Endothelial cell of umbilical vein (primary cell): ENCODE results near the gene TNRC6C. TPM values are rescaled to one million over a fixed set of nuclear protein-coding genes. Genes with fewer than 3 reads are reported as not detected.

Source experiments
- BruUV-seq: library from RNA; stranded (reverse); fragments of 400-500 nt; replicated peaks from 2 replicates; lab custom pipeline; 2021; lab: Mats Ljungman, UMichigan
- CTCF ChIA-PET: fragments of 300-600, 350-600 bp; sonication (Branson Sonifier 250); formaldehyde crosslinking; loops from one replicate; lab custom pipeline; 2021; ENCODE audit warnings: antibody characterized with exemption, inconsistent platforms; lab: Charles Lee
- POLR2A ChIA-PET: fragments of 300-600, 350-600 bp; sonication (Branson Sonifier 250); formaldehyde crosslinking; loops from one replicate; lab custom pipeline; 2021; ENCODE audit warnings: antibody characterized with exemption, inconsistent platforms; lab: Charles Lee
- DNase-seq: peaks from one replicate; pipeline ENCODE4 v3.0.0-alpha.2; 2011; ENCODE audit warnings: low read depth, low spot score
- FAIRE-seq: peaks from 2 replicates; lab custom pipeline; 2011; peaks lifted over from hg19 to GRCh38; lab: Jason Lieb, UNC
- H2AFZ ChIP-seq: 2 replicates; pipeline ENCODE4 v1.6.0; 2012; ENCODE audit warnings: low read depth, low read length, control low read depth, inconsistent platforms
- H3K27ac ChIP-seq: 2 replicates; pipeline ENCODE4 v1.5.1; 2011; ENCODE audit warnings: low read depth, mild to moderate bottlenecking, control low read depth, low read length, moderate library complexity; ENCODE audit not compliant: insufficient read depth
- H3K27me3 ChIP-seq, 2 experiments: 2 replicates each; pipeline versions ENCODE4 v1.6.0 to v1.6.1; 2011; ENCODE audit warnings: low read length in 2 of 2, mixed read lengths in 1 of 2; ENCODE audit not compliant: control insufficient read depth in 2 of 2, insufficient read depth in 2 of 2
- H3K36me3 ChIP-seq, 2 experiments: 2 replicates in 1 of 2; 3 replicates in 1 of 2; pipeline ENCODE4 v1.5.1; 2011; ENCODE audit warnings: low read length in 2 of 2, mild to moderate bottlenecking in 1 of 2, moderate library complexity in 1 of 2; ENCODE audit not compliant: control insufficient read depth in 2 of 2, insufficient read depth in 2 of 2; ENCODE audit errors: extremely low read depth in 1 of 2
- H3K4me1 ChIP-seq: 3 replicates; pipeline ENCODE4 v1.5.1; 2011; ENCODE audit warnings: mild to moderate bottlenecking, low read length; ENCODE audit not compliant: control insufficient read depth, insufficient read depth; ENCODE audit errors: extremely low read depth
- H3K4me2 ChIP-seq: 2 replicates; pipeline ENCODE4 v1.6.1; 2011; ENCODE audit warnings: low read length, control low read depth, mixed read lengths; ENCODE audit not compliant: insufficient read depth
- H3K4me3 ChIP-seq, 3 experiments: fragments of 200-600 bp in 1 of 3; sonication (generic), shearing (Covaris generic) in 1 of 3; replicated peaks in 1 of 3; 2 replicates each; pipeline ENCODE4 v1.5.1; 2011 to 2016; ENCODE audit warnings: control low read depth in 3 of 3, low read length in 3 of 3, mild to moderate bottlenecking in 2 of 3, inconsistent platforms in 1 of 3, low read depth in 1 of 3, moderate library complexity in 1 of 3; ENCODE audit not compliant: insufficient read depth in 1 of 3
- H3K79me2 ChIP-seq: 2 replicates; pipeline ENCODE4 v1.6.0; 2012; ENCODE audit warnings: low read length, inconsistent platforms; ENCODE audit not compliant: control insufficient read depth, insufficient read depth
- H3K9ac ChIP-seq: replicated peaks from 2 replicates; pipeline ENCODE3; 2011; ENCODE audit warnings: low read length, control low read depth; ENCODE audit not compliant: insufficient read depth; ENCODE audit errors: extremely low read depth
- H3K9me1 ChIP-seq: replicated peaks from 3 replicates; pipeline ENCODE4 v1.6.0; 2011; ENCODE audit warnings: mild to moderate bottlenecking, low read length; ENCODE audit not compliant: control insufficient read depth, insufficient read depth; ENCODE audit errors: extremely low read depth
- H3K9me3 ChIP-seq: replicated peaks from 2 replicates; pipeline ENCODE4 v1.5.1; 2012; ENCODE audit warnings: low read length, inconsistent platforms; ENCODE audit not compliant: control insufficient read depth, insufficient read depth
- H4K20me1 ChIP-seq: replicated peaks from 2 replicates; pipeline ENCODE3; 2011; ENCODE audit warnings: mild to moderate bottlenecking, low read length; ENCODE audit not compliant: control insufficient read depth, insufficient read depth; ENCODE audit errors: extremely low read depth
- CTCF ChIP-seq, 2 donors: IDR thresholded peaks; 1 replicate in 1 of 2; 2 replicates in 1 of 2; pipeline ENCODE4 v1.5.1; 2011; ENCODE audit warnings: low read length in 2 of 2, mild to moderate bottlenecking in 2 of 2, moderate library complexity in 2 of 2, control low read depth in 1 of 2, inconsistent platforms in 1 of 2, low read depth in 1 of 2; ENCODE audit not compliant: insufficient read depth in 1 of 2; ENCODE audit errors: extremely low read depth in 1 of 2
- EZH2 ChIP-seq: IDR thresholded peaks from 2 replicates; pipeline ENCODE4 v1.6.1; 2012; ENCODE audit warnings: borderline replicate concordance, low read depth, mild to moderate bottlenecking, moderate library complexity, low read length, inconsistent platforms; ENCODE audit not compliant: severe bottlenecking
- FOS ChIP-seq: IDR thresholded peaks from 2 replicates; pipeline ENCODE4 v1.6.1; 2011; ENCODE audit warnings: mild to moderate bottlenecking, low read length, moderate library complexity, borderline replicate concordance; ENCODE audit not compliant: insufficient read depth
- GATA2 ChIP-seq: IDR thresholded peaks from 2 replicates; pipeline ENCODE4 v1.7.0; 2011; ENCODE audit warnings: low read depth, mild to moderate bottlenecking, moderate library complexity, mixed read lengths, low read length; ENCODE audit not compliant: insufficient read length, insufficient read depth
- JUN ChIP-seq: IDR thresholded peaks from 2 replicates; pipeline ENCODE4 v1.6.1; 2011; ENCODE audit warnings: borderline replicate concordance, low read depth; ENCODE audit not compliant: insufficient read length, insufficient read depth
- MAX ChIP-seq: IDR thresholded peaks from 2 replicates; pipeline ENCODE4 v1.6.1; 2011; ENCODE audit not compliant: insufficient read depth, insufficient read length
- MYC ChIP-seq: IDR thresholded peaks from one replicate; pipeline ENCODE4 v1.6.1; 2011; ENCODE audit warnings: mild to moderate bottlenecking, low read depth, low read length
- POLR2A ChIP-seq: IDR thresholded peaks from 2 replicates; pipeline ENCODE4 v1.6.1; 2012; ENCODE audit warnings: low read depth, mild to moderate bottlenecking, control low read depth, low read length
- POLR2AphosphoS5 ChIP-seq: IDR thresholded peaks from 2 replicates; pipeline ENCODE4 v1.6.1; 2012; ENCODE audit warnings: low read depth, mild to moderate bottlenecking, control low read depth, low read length, moderate library complexity; ENCODE audit not compliant: insufficient read depth
- dilution Hi-C: fragments of 300-500 bp; cut with MboI; formaldehyde crosslinking; loops from one replicate; pipeline ENCODE4 v1.15.0; 2019; ENCODE audit warnings: low sequenced_read_pairs; ENCODE audit not compliant: extremely low pct_ligation_motif_present
- intact Hi-C: fragments of 100-400 bp; cut with micrococcal nuclease; formaldehyde crosslinking; loops from one replicate; pipeline ENCODE4 v1.10.0; 2022
- polyA plus RNA-seq, 4 experiments: library from polyadenylated mRNA; depleted of rRNA in 3 of 4; stranded (reverse) in 3 of 4; unstranded in 1 of 4; fragments of >200 nt; gene quantifications; 2 replicates each; pipeline versions ENCODE4 v1.2.1 to v1.2.3, GENCODE V29; 2011 to 2012; ENCODE audit warnings: missing spikeins in 1 of 4
- total RNA-seq: library from RNA; stranded (reverse); gene quantifications from 2 replicates; pipeline ENCODE4 v1.2.3, GENCODE V29; 2021

The TNRC6C gene
- total and polyA plus RNA-seq, 2 donors (not counting 3 experiments of a cell fraction or from before 2014, with no cell fraction given) = 2.1 to 17.5 TPM

- H3K4me1 ChIP-seq = no peaks in the 10 kb centered on the region
- BruUV-seq = no TSS peak
- FAIRE-seq (no peak), DNase-seq (no peak)
- no peaks in the 10 kb centered on the region for H3K9me1 ChIP-seq
- H4K20me1 ChIP-seq = no peaks in the 10 kb centered on the region
- no peak overlapping the region for H3K27ac ChIP-seq
- no peak for TF ChIP-seq CTCF (IDR thresholded peaks at IDR 0.05; ENCODE audit: extremely low read depth in 1 of 2, insufficient read depth in 1 of 2, low read depth in 1 of 2, low read length in 2 of 2)
- no peak for TF ChIP-seq JUN
- no peak for TF ChIP-seq POLR2AphosphoS5
- TF ChIP-seq POLR2A = no peak
- no peak for TF ChIP-seq MAX
- no peak for TF ChIP-seq FOS
- TF ChIP-seq GATA2 = no peak
- no peak for TF ChIP-seq MYC
- TF ChIP-seq EZH2 = no peak
- H3K4me2 ChIP-seq = no peak overlapping the region
- no peaks in the 10 kb centered on the region for H3K79me2 ChIP-seq
- no peak overlapping the region for H3K9ac ChIP-seq
- H3K4me3 ChIP-seq = no peak overlapping the region
- H3K9me3 ChIP-seq = no peaks in the 10 kb centered on the region
- peaks cover 0 to 11% of the 10 kb centered on the region in 2 experiments for H3K36me3 ChIP-seq
- no peak overlapping the region for H2AFZ ChIP-seq
- ChIA-PET POLR2A (interaction anchor here (0.6 to 0.7 kb wide), 2 partner anchors 9 to 36 kb away, joined by 3 to 4 read pairs; no protein-coding TSS in a partner anchor), CTCF (interaction anchor here (1.0 kb wide), 2 partner anchors 20 kb away, joined by 3 to 5 read pairs; no protein-coding TSS in a partner anchor)
- dilution Hi-C loops (no loop called here), intact Hi-C loops (no loop called here)
- no peaks in the 10 kb centered on the region for H3K27me3 ChIP-seq
These were observed 146.6 kb downstream of the TNRC6C start for GRCh38 chr17:78105101-78105500.
